Left ventricle myocardium superior (tissue), 1 donor: ENCODE results near the gene RAB25. TPM values are rescaled to one million over a fixed set of nuclear protein-coding genes. Genes with fewer than 3 reads are reported as not detected.
A peak's percentile ranks its signal among the peaks of the same experiment; 100 is the strongest.
"Not testable (repeated sequence)": the region's sequence is repeated elsewhere in the genome, so short reads cannot be mapped to it uniquely, and the experiment has no call there.

Source experiments
- ATAC-seq: fragments of 200-7000 bp; cut with Tn5 transposase; one replicate; pipeline ENCODE4 v1.9.1; 2020; ENCODE audit warnings: mild to moderate bottlenecking, moderate library complexity
- DNase-seq: peaks from one replicate; pipeline ENCODE4 v3.0.0-alpha.2; 2020
- intact Hi-C: fragments of 100-400 bp; cut with micrococcal nuclease; formaldehyde crosslinking; loops from one replicate; pipeline ENCODE4 v1.11.0; 2022
- long read RNA-seq: library from polyadenylated mRNA; unstranded; transcript quantifications from one replicate; pipeline ENCODE4 v2.0.0, GENCODE V29; 2021
- total RNA-seq: library from RNA; stranded (reverse); fragmentation: NEBNext Ultra II Directional; extraction: Animal tissue kit (Norgen Biotek cat#: 25700); gene quantifications from one replicate; pipeline ENCODE4 v1.2.1, GENCODE V29; 2021
- donor health status: DM: no; HTN: yes; CAD: no; lungs with severe emphysema.

The RAB25 gene
- not detected for total RNA-seq
- long read RNA-seq, result 0 reads

DNA sequence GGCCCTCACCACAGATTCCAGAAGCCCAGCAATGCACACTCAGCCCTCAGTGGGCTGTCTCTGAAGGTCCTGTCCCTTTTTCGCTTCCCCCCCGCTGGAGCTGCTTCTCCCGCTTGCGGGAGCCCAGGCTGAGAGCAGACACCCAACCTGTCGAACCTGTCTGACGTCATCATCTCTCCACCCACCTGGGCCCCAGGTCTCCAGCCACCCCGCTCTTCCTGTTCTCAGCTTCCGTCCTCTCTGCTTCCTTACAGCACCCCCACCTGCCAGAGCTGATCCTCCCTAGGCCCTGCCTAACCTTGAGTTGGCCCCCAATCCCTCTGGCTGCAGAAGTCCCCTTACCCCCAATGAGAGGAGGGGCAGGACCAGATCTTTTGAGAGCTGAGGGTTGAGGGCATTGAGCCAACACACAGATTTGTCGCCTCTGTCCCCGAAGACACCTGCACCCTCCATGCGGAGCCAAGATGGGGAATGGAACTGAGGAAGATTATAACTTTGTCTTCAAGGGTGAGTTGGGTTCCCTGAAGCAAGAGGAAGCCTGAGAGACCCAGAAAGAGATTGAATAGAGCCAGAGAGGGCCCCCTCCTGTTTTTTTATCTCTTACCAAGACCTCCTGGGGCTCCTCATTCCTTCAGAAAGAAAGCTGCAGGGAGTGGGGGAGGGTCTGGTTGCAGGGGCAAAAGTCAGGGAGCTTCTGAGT is at the start of gene RAB25:
Gene RAB25 (plus strand): TSS at position 224 of the 700 bp plus-strand sequence. CDS start 241 bp downstream, at position 465.
- ATAC-seq (no peak), DNase-seq (no peak)
- intact Hi-C loops, result no loop called here

DNA sequence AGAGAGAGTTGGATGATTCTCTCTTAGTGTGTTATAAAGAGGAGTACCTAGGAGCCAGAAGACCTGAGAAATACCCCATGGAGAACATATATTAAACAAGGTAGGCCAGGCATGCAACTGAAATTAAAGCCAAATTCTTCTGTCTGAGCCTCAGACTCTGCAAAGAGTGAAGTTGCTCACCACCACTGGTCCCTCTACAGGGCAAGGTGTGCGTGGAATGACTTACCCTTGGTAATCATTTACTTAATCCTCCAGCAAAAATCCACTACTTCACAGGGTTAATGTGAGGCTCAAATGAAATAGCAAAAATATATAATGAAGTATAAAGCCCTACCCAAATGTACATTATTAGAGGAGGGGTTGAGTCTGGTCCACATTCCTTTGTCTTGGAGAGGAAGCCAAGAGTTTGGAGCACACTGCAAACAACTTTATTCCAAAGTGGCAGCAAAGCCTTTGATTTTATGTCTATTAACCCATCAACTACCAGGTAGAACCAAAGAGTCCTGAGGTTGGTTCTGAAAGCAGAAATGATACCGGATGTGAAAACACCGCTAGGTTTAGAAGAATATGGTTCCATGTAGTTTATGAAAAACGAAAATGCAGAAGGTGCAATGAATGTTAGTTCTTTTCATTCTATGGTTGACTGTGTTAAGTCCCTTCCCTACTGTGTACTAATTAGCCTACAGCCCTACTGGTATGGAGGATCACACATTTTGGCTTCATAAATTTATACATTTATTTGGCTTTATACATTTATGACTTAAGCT is 48.7 kb upstream of the RAB25 start:
- intact Hi-C loops, result no loop called here
- no peak for DNase-seq
- no peak for ATAC-seq

DNA sequence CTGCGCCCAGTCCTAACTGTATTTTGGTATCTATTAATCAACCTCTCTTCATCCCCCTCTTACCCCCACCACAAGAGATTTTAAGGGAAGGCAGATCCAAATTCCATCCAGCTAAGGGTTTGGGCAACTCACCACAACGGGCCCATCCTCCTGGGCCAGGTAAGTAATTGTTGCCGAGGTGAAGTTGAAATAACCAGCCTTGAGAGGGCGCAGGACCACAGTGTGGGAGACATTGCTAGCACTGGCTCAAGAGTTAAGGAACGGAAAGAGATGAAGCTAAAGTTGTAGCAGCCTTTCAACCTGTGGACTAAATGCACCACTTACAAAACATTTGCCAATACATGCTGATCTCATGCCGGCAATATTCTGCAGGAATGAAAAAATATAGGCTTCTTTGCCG is 46.1 kb upstream of the RAB25 start:
- DNase-seq, result no peak
- no peak for ATAC-seq
- intact Hi-C loops, result no loop called here

DNA sequence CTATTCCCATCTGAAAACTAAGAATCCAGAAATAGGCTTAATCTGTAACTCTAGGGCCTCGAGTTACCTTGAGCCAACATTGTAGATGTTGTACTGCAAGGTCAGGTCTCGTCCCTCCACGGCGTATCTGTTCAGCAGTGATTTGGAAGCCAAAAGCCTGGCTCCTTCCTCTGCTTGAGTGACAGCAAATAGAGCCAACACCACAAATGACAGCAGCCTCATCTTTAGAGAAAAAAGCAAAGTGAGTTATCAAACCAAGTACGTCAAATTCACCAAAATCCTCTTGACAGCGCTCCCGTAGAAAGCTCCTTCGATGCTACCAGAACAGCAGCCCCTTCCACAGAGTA is 41.0 kb upstream of the RAB25 start:
- DNase-seq, result no peak
- intact Hi-C loops, result no loop called here
- no peak for ATAC-seq

DNA sequence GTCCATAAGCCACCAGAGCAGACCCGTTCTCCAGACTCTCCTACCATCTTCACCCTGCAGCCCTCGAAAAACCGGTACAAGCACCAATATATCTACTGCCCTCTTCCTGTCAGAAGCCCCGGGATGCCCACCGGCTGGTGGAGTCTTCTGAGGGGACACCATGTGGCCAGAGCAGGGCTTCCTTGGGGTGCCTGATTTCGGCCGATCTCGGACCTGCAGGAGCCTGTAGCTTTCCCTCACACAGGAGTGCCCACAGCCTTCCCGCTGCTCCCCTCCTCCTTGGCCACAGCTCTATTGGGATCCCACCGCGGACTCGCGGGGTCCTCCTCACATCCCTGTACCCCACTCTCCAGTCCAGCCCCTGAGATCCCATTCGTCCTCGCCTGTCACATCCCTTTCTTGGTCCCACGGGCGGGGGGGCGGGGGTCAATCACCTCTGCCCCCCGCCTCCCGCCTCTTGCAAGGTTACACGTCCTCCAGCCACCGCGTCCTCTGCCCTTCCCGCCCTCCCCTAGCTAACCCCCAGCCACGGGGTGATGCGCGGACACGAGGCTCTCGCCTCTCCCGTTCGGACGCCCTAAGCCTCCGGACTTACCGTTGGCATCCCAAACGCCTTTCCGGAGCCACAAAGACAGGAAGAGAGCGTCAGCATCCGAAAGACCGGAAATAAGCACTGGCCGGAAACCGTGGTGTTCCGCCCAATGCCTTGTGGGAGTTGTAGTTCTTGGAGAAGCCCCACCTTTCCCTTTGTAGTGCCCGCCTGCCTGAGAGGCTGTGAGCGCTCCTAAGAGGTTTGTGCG is 40.5 kb upstream of the RAB25 start, which contains the start of gene SSR2:
Gene SSR2 (minus strand): TSS at position 659 of the 800 bp plus-strand sequence. CDS start 784 bp downstream, outside the sequence.
- ATAC-seq, result peak; percentile 98
- DNase-seq, result peak; percentile 82
- intact Hi-C loops, result no loop called here

DNA sequence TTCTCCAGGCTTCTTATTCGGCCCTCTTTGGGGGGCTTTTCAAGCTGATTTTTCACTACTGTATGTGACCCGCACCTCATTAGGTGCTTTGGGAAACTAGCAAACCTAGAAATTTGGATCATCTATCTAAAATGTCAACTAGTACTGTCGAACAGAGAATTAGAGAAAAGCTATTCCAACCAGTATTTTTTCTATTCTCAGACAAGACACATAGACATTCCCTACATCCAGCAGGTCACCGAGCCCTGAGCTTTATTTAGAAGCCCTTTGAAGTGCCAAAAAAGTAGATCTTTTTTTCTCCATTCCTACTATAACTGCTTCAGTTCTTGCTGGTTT is 39.9 kb upstream of the RAB25 start:
- DNase-seq (no peak), ATAC-seq (no peak)
- intact Hi-C loops, result no loop called here

DNA sequence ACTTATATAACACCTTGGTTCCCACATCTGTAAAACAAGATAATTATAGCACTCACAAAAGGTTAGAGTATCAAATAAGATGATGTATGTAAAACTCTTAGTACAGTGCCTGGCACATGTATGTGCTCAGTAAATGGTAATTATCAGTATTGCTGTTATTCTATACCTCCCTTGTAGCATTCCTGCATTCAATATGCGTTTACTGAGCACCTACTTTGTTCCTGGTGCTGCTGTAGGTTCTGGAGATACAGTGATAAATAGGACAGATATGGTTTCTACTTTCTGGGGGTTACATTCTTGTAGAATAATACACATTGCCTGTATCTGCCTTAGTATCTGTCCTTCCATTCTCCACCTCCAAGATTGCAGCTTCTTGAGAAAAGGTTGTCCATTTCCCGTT is 39.0 kb upstream of the RAB25 start:
- DNase-seq, result no peak
- ATAC-seq, result no peak
- intact Hi-C loops, result no loop called here

DNA sequence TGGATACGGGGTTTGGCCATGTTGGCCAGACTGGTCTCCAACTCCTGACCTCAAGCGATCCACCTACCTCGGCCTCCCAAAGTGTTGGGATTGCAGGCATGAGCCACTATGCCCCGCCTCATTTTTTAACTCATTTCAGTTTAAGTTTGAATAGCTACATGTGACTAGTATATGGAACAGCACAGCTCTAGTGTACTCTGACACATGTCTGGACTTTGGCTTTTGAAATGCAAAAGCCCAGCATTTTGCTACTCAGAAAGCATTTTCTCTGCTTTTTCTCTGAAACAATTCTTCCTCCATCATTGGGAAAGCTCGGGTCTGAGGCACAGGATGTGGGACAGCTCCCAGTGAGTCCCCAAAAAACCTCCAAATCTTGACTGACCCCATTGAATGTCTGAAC is 36.2 kb upstream of the RAB25 start:
- DNase-seq (no peak), ATAC-seq (no peak)
- intact Hi-C loops, result no loop called here

DNA sequence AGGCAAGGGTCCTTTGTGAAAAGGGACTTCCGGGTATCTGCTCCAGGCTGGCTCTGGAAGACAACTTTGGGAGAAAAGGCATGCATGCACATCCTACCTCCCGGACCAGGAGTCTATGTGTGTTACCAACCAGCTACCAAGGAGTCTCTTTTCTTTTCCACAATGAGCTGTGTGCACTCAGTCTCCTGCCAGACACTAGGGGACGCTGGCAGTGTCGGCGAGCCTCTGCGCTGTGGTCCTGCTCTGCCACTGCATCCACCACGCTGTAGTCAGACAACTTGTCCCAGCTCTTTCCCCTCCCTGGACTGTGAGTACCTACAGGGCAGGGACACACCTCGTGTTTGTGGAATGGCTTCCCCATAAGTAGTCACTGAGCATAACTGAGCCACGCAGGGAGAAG is 35.1 kb upstream of the RAB25 start:
- ATAC-seq (peak; percentile 64), DNase-seq (no peak)
- intact Hi-C loops, result no loop called here

DNA sequence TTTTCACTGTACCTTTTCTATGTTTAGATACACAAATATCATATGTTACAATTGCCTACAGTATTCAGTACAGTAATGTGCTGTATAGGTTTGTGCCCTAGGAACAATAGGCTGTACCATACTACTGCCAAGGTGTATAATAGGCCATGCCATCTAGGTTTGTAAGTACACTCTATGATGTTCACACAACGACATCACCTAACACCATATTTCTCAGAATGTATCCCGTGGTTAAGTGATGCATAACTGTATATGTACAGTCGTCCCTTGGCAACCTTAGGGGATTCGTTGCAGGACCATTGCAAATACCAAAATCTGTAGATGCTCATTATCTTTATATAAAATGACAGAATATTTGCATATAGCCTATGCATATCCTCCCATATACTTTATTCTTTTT is 34.4 kb upstream of the RAB25 start:
- DNase-seq (no peak), ATAC-seq (no peak)
- intact Hi-C loops, result no loop called here

DNA sequence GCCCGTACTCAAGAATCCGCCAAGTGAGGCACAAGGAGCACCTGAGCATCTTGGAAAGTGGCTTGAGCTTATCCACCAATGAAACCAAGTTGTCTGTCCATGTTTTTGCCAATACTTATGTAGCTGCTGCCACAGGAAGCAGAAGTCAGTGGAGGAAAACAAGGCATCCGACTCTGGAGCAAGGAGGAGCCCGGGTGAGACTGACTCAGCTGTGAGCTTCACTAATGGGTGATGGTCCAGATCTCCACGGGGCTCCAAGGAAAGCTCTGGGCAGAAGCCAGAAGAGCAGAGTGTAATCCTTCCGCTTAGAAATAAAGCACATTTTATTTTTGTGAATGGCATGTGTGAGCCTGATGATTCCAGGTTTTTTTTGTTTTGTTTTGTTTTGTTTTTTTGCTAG is 27.9 kb upstream of the RAB25 start:
- DNase-seq, result no peak
- intact Hi-C loops, result no loop called here
- ATAC-seq, result no peak

DNA sequence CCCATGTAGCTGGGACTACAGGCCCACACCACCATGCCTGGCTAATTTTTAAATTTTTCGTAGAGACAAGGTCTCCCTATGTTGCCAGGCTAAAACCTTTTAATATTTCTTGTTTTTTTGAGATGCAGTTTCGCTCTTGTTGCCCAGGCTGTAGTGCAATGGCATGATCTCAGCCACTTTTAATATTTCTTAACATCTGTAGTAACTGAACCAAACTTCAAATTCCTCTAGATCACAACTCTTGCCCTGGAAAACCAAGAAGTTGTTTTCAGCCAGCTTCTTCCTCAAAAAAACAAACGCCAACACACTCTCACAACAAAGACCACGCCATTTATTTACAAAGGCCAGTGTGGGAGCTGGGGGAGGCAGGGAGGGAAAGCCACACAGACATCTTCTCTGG is 26.0 kb upstream of the RAB25 start:
- DNase-seq, ATAC-seq, intact Hi-C loops: not testable (repeated sequence)

DNA sequence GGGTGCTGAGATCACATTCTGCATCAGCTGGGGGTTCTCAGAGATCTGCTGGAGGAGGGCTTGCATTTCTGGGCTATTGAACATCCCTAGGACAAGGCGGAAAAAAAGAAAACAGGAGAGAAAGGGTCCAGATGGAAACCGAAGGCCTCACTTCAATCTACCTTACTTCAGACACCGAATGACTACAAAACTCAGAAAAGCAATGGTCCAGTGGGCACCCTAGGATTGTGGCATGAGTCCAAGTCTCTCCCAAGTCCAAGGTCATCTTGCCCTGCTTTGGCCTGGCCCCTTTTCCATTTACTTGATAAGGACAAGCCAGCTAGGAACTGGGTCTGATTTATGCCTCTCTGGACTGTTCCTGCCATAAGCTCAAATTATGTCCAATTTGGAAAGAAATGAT is 18.1 kb upstream of the RAB25 start:
- ATAC-seq, result no peak
- no peak for DNase-seq
- intact Hi-C loops, result no loop called here

DNA sequence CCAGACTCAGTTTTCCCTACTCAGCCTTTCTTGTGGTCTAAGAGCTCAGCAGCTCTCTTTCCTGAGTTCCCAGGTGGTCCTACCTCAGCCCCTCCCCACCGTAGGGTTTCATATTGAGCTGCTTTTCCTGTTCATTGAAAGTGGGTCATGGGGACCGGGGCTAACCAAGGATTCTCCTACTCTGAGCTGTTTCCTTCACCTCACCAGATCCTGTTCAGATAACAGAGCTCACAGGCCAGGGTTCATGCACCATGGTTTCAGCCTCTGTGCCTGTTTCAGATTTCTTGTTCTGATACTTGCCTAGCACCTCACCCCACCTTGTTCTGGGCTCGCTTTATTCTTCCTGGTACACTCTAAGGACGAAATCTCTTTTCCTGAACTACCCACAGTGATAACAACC is 15.9 kb upstream of the RAB25 start:
- intact Hi-C loops, result no loop called here
- DNase-seq (no peak), ATAC-seq (no peak)

DNA sequence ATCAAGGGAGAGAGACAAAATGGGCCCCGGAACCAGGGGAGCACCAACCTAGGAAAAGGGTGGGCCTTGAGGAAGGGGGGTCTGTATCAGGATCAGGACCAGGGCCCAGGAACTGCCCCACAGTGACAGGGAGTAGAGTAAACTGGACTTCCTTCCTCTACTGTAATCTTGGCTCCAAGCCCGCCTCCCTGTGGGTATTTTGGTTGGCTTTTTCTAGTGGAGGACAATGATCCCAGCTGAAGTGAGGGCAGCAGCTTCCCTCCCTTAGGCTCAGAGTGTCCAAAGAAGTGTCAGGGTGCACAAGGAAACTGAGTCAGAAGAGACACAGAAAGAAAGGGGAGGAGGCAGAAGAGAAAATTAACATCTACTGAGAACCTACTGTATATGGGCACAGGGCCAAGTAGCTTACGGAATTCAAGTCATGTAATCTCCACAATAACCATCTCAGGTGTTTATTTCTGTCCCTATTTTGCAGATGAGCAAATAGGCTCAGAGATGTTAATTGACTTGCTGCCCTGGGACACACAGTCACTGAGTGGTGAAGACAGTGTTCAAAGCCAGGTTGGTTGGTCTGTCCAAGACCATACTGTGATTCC is 12.2 kb upstream of the RAB25 start:
- DNase-seq (no peak), ATAC-seq (no peak)
- intact Hi-C loops, result no loop called here

DNA sequence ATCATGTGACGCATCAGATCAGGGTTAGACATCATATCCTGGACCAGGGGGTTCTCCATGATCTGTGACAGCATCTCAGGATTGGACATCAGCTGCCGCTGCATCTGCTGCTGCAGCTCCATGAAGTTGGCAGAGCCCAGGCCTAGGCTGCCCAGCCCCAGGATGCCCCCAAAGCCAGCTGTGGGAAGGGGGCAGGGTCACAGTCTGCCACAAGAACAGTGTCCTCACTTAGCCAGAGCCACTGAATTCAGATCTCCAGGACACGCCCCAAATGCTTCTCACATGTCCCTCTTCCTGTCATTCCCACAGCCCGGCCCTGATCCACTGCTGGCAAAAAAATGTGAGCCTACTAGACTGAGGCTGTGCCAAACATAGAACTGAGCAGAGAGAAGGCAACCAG is 10.6 kb upstream of the RAB25 start:
- DNase-seq, result peak; percentile 62
- intact Hi-C loops, result no loop called here
- peak; percentile 5 for ATAC-seq

DNA sequence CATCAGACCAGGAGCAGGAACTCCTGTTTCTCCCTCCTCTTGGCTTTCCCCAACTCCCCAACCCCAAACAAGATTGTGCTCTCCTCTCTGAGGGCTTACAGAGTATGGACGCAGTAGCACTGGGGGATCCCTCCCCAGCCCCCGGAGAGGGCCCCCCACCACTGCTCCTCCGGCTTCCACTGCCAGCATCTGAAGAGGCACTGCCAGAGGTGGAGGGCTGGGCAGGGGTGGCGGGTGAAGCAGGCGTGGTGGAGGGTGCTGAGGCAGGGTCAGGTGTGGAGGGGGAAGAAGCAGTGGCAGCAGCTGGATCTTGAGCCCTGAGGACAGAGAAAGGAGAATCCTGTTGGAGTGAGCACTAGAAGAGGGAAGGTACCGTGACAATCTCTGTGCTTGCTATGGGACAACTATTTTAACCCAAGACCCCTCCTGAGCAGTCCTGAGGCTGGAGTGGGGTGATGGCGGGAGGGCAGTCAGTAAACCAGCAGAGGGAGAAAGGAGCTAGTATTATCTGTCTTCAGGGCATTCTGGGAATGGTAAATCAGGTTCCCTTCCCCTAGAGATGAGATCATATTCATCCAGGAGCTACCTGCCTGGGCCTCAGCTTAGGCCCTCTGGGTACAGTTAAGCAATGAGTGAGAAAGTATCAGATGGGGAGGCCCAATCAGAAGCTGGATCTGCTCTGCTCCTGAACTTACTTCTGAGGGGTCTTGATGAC is 9.8 kb upstream of the RAB25 start:
- DNase-seq, result no peak
- intact Hi-C loops, result no loop called here
- ATAC-seq, result no peak

DNA sequence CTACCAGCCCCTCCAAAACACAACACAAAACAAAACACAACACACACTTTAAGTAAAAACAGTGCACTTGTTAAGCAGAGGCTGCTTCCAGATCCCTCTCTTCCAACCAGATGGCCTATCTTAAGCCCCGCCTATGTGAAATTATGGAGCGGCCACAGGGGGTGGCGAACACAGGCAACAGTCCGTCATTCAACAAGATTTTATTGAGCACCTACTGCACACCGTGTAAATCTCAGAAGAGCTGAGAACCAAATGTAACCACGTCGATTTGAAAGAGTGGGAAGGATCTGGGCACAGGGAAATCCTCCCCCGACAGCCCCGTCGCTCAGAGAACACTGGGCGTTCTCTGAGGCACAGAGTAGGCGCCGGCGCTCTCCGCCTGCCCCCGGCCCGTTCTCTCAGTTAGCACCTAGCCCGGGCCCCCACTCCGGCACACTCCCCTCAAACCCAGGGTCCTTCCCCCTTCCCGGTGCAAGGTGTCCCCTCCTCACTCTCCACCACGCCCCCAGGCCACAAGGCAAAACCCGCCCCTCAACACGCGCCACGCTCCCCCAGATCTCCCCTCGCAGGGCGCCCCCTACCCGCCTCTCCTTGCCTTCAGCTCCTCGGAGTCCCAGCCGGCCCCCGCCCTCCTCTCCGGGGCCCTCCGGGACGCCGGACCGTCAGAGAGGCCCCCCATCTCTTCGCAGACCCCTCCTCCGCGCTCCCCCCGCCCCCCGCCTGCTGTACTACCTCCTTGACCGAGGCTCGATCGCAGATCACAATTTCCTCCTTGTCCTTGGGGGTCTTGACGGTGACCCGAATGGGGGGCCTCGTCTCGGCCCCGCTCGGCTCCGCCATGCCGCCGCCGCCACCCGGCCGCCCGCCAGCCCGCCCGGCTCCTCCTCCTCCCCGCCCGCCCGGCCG is 7.8 kb upstream of the RAB25 start:
- intact Hi-C loops, result no loop called here
- ATAC-seq, result peak; percentile 1
- DNase-seq, result peak; percentile 72
